ENCODE measurements around the gene IGFALS. TPM values are rescaled to one million over a fixed set of nuclear protein-coding genes. Genes with fewer than 3 reads are reported as not detected.

The IGFALS gene
- total RNA-seq, 1 donor from 2014 or later, result 29.3 TPM

- no peak for DNase-seq (ENCODE audit: low spot score)
Measured at GRCh38 chr16:1776991-1777374, 16.5 kb downstream of the IGFALS start.

DNA sequence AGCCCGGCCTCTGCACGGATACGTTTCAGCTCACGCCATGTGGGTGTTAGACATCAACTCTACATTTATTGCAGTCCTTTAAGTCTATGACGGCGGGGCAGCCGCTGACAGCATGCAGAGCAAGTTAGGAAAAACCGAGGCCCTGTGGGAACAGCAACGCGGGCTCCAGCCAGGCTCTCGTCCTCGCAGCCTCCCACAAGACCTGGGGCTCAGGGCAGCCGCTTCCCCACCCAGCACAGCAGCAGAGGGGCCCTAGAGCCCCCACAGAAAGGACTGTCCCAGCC lies 16.9 kb downstream of the IGFALS start:
- no peak for DNase-seq (ENCODE audit: low spot score)

GRCh38 chr16:1775846-1776671 lies 17.4 kb downstream of the IGFALS start:
- DNase-seq (ENCODE audit: low spot score), result no peak

GRCh38 chr16:1775006-1775845 lies 18.3 kb downstream of the IGFALS start:
- DNase-seq (ENCODE audit: low spot score), result no peak

GRCh38 chr16:1774448-1774780 lies 19.1 kb downstream of the IGFALS start:
- no peak for DNase-seq (ENCODE audit: low spot score)

GRCh38 chr16:1773703-1774447 lies 19.6 kb downstream of the IGFALS start:
- DNase-seq (ENCODE audit: low spot score), result no peak

DNA sequence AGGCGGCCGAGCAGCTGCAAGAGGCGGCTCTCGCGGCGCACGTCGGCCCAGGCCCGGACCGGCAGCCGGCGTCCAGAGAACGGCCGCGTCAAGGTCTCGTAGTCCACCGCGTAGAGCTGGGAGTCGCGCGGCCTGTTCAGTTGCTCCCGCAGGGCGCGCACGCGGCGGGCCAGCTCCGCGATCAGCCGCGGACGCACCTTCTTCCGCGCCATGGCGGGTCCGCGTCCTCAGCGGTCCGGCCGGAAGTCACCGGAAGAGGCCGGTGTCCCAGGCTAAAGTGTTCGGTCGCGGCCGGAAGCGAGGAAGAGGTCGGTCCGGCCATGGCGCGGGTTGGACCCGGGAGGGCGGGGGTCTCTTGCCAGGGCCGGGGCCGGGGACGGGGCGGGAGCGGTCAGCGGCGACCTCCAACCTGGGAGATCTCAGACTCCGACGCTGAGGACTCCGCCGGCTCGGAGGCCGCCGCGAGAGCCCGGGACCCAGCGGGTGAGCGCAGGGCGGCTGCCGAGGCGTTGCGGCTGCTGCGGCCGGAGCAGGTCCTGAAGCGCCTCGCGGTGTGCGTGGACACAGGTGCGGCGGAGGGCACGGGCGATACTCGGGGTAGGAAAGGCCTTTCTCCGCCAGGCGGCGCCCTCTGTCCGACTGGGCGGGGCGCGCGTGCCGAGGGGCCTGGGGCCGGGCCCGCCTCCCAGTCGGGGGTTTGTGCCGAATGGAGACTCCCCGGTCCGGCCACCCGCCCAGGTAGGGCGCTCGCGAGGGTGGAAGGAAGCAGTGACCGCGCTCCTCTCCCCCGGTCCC lies 20.4 kb downstream of the IGFALS start, which contains the start of gene MRPS34:
Gene MRPS34, minus strand, starts transcription at position 227 of the 795 bp plus-strand sequence. Its CDS starts 15 bp downstream, at position 212.
- peak; percentile 80 for DNase-seq (ENCODE audit: low spot score)

- DNase-seq (ENCODE audit: low spot score), result no peak
Measured at GRCh38 chr16:1772362-1772907, 21.1 kb downstream of the IGFALS start, which contains the start of gene EME2. EME2 (plus strand) TSS chr16:1772810; CDS start chr16:1773228, 418 bp downstream.

DNA sequence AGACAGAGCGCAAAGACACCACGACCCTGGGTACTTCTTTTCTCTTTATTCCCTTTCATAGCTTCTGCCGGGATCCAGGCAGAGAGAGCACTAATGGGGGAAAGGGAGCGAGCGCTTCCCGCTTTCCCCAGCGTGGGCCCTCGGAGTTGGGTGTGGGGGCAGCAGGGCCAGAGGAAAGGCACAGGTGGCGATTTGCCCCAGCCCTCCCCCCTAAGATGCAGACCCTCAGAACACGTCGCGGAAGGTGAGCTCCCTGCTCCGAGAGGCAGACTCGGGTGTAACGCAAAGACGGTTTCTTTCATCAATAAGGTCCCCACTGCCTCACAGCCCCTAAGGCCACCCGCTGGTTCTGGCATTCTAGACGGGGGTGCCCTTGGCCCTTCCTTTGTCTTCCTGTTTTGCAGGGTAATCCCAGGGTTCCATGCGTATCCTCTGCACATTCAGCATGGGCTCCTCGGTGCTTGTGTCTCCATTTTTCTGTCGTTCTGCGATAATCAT lies 21.6 kb downstream of the IGFALS start:
- DNase-seq (ENCODE audit: low spot score), result no peak

GRCh38 chr16:1771188-1771863 lies 22.2 kb downstream of the IGFALS start, which contains the start of gene NME3:
NME3 (minus strand) TSS chr16:1771543; CDS start chr16:1771534, 9 bp downstream.
- DNase-seq (ENCODE audit: low spot score), result peak; percentile 80

DNA sequence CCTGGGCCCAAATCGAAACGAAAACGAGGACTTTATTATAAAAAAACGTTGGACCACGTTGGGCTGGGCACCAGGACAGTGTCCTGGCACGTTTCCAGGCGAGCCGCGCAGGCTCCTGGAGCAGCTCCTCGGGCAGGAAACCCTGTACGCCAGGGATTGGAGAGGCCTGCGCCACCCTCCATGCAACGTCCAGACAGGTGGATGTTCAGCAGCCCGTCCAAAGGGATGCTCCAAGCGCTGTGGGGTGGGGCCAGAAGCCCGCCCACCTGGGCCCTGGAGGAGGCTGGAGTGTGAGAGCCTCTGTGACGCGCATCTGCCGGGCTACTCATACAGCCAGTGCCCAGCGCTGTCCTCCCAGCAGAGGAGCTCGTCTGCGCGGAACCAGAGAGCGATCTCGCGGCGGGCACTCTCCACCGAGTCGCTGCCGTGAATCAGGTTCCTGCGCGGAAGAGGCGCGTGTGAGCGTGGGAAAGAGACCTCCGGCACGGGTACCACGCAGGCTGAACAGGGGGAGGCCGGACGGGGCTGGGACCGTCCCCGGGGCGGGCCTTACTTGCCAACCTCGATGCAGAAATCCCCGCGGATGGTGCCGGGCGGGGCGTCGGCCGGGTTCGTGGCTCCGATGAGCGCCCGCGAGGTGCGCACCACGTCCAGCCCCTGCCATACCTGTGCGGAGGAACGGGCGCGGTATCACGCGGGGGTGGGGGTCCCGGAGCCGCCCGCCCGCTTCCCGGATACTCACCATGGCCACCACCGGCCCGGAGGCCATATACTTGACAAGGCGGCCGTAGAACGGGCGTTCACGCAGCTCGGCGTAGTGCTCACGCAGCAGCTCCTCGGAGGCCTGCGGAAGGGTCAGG lies 22.9 kb downstream of the IGFALS start:
- peak; percentile 69 for DNase-seq (ENCODE audit: low spot score)

GRCh38 chr16:1769402-1770300 lies 23.9 kb downstream of the IGFALS start:
- no peak for DNase-seq (ENCODE audit: low spot score)

- no peak for DNase-seq (ENCODE audit: low spot score)
Measured at GRCh38 chr16:1768767-1769401, 24.6 kb downstream of the IGFALS start.

GRCh38 chr16:1768061-1768766 lies 25.3 kb downstream of the IGFALS start:
- no peak for DNase-seq (ENCODE audit: low spot score)

GRCh38 chr16:1767116-1767994 lies 26.1 kb downstream of the IGFALS start:
- no peak for DNase-seq (ENCODE audit: low spot score)

DNA sequence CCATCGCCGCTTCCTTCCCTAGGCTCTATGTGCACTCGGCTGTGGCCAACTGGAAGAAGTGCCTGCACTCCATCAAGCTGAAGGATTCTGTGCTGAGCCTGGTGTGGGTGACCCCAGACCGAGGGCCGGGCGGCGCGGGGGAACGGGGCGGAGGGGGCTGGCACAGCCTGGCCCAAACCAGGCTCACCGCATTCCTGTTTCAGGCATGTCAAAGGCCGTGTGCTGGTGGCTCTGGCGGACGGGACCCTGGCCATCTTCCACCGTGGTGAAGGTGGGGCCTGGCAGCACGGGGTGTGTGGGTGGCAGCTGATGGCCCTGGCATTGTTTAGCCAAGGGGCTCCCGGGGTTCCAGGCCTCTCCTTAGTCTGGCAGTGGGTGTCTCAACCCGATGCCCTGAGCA lies 26.8 kb downstream of the IGFALS start:
- no peak for DNase-seq (ENCODE audit: low spot score)
